ENCODE results near the gene KLHL29. TPM values are rescaled to one million over a fixed set of nuclear protein-coding genes. Genes with fewer than 3 reads are reported as not detected.

The KLHL29 gene
- total and polyA plus RNA-seq, 2 of the 13 experiments (the other 11 are each of a cell fraction or from before 2014, with no cell fraction given), result 0.01 TPM; not detected in 1

GRCh38 chr2:23446916-23447315 lies 61.9 kb downstream of the KLHL29 start:
- ATAC-seq (no peak), FAIRE-seq (no peak), DNase-seq (ENCODE audit: low spot score) (no peak)
- Histone ChIP-seq H4K20me1 (ENCODE audit: insufficient read depth, low read length) (no peaks in the 10 kb centered on the region), H3K4me1 (ENCODE audit: insufficient read depth, low read length) (no peaks in the 10 kb centered on the region), H3K9ac (ENCODE audit: insufficient read depth, low read depth, low read length) (no peak overlapping the region), H3K9me3 (ENCODE audit: low read length) (peaks cover 4% of the 10 kb centered on the region; the same call in 1 of the 2 replicates), H3K4me2 (ENCODE audit: low read depth, low read length) (no peak overlapping the region), H3K36me3 (replicated peaks in 1 of 2; ENCODE audit: control insufficient read depth in 1 of 2, insufficient read depth in 2 of 2, low read length in 2 of 2) (no peaks in the 10 kb centered on the region), H2AFZ (ENCODE audit: low read length) (no peak overlapping the region), H3K27me3 (ENCODE audit: control insufficient read depth in 1 of 2, insufficient read depth in 2 of 2, low read length in 2 of 2) (no peaks in the 10 kb centered on the region), H3K79me2 (ENCODE audit: insufficient read depth, low read length) (no peaks in the 10 kb centered on the region), H3K4me3 (replicated peaks in 1 of 3; ENCODE audit: insufficient read depth in 1 of 3, low read depth in 2 of 3, low read length in 3 of 3) (no peak overlapping the region), H3K27ac (ENCODE audit: extremely low read length, insufficient read depth, low read length) (no peak overlapping the region)
- WGBS (ENCODE audit: low lambda C conversion rate), result 4% methylated on average over 5 of the region's 5 CpGs
- peak; percentile 41; the same call in 1 of the 2 replicates for TF ChIP-seq CREB1 (IDR thresholded peaks at IDR 0.05)
- TF ChIP-seq CREB1 (CRISPR knock-in tag; IDR thresholded peaks at IDR 0.05), result no peak
- no peak for TF ChIP-seq SAP130 (CRISPR knock-in tag; IDR thresholded peaks at IDR 0.05; ENCODE audit: low read depth)
- CTCF ChIA-PET (ENCODE audit: low intra/inter-chr PET ratio, low total read pairs), result no interaction called here
- no TSS peak for BruUV-seq (replicated peaks)
- POLR2A ChIA-PET, result no interaction called here
- intact Hi-C loops (cut with micrococcal nuclease; ENCODE audit: unreplicated experiment) (no loop called here), in situ Hi-C loops (cut with HindIII; ENCODE audit: extremely low pct_ligation_motif_present, low pct_unique_long_range_greater_than_20kb) (no loop called here)

GRCh38 chr2:23447405-23447804 lies 62.4 kb downstream of the KLHL29 start:
- Histone ChIP-seq H3K4me3 (replicated peaks in 1 of 3; ENCODE audit: insufficient read depth in 1 of 3, low read depth in 2 of 3, low read length in 3 of 3) (no peak overlapping the region), H3K4me2 (ENCODE audit: low read depth, low read length) (no peak overlapping the region), H3K9ac (ENCODE audit: insufficient read depth, low read depth, low read length) (no peak overlapping the region), H3K27ac (ENCODE audit: extremely low read length, insufficient read depth, low read length) (no peak overlapping the region), H3K36me3 (replicated peaks in 1 of 2; ENCODE audit: control insufficient read depth in 1 of 2, insufficient read depth in 2 of 2, low read length in 2 of 2) (no peaks in the 10 kb centered on the region), H3K79me2 (ENCODE audit: insufficient read depth, low read length) (no peaks in the 10 kb centered on the region), H3K4me1 (ENCODE audit: insufficient read depth, low read length) (no peaks in the 10 kb centered on the region), H2AFZ (ENCODE audit: low read length) (no peak overlapping the region), H3K9me3 (ENCODE audit: low read length) (no peaks in the 10 kb centered on the region), H4K20me1 (ENCODE audit: insufficient read depth, low read length) (no peaks in the 10 kb centered on the region), H3K27me3 (ENCODE audit: control insufficient read depth in 1 of 2, insufficient read depth in 2 of 2, low read length in 2 of 2) (0 out of 5 replicates have a peak, but pooled peaks cover 0 to 2% of the 10 kb centered on the region in 2 experiments)
- in situ Hi-C loops (cut with HindIII; ENCODE audit: extremely low pct_ligation_motif_present, low pct_unique_long_range_greater_than_20kb), result no loop called here
- ChIA-PET CTCF (ENCODE audit: low intra/inter-chr PET ratio, low total read pairs) (no interaction called here), POLR2A (no interaction called here)
- WGBS (ENCODE audit: low lambda C conversion rate), result 27% methylated on average over 3 of the region's 3 CpGs
- DNase-seq (ENCODE audit: low spot score), result no peak
- intact Hi-C loops (cut with micrococcal nuclease; ENCODE audit: unreplicated experiment), result no loop called here
- no peak for FAIRE-seq
- TF ChIP-seq NAIF1 (CRISPR knock-in tag; IDR thresholded peaks at IDR 0.05; ENCODE audit: borderline replicate concordance) (no peak), TAF15 (IDR thresholded peaks at IDR 0.05; ENCODE audit: low read depth, low read length, poor library complexity, severe bottlenecking) (no peak), NFIC (IDR thresholded peaks at IDR 0.05; ENCODE audit: low read length) (no peak), REPIN1 (CRISPR knock-in tag; IDR thresholded peaks at IDR 0.05; ENCODE audit: borderline replicate concordance, low read depth) (no peak), ARNT2 (CRISPR knock-in tag; IDR thresholded peaks at IDR 0.05; ENCODE audit: low read depth) (no peak), ZSCAN12 (CRISPR knock-in tag; IDR thresholded peaks at IDR 0.05) (no peak)
- no TSS peak for BruUV-seq (replicated peaks)
- ATAC-seq, result no peak

Data from HepG2 (cell line).